ENCODE results near the gene ATF7IP2.
A peak's percentile ranks its signal among the peaks of the same experiment; 100 is the strongest.
"Not testable (repeated sequence)": the region's sequence is repeated elsewhere in the genome, so short reads cannot be mapped to it uniquely, and the experiment has no call there.

Gene ATF7IP2

DNA sequence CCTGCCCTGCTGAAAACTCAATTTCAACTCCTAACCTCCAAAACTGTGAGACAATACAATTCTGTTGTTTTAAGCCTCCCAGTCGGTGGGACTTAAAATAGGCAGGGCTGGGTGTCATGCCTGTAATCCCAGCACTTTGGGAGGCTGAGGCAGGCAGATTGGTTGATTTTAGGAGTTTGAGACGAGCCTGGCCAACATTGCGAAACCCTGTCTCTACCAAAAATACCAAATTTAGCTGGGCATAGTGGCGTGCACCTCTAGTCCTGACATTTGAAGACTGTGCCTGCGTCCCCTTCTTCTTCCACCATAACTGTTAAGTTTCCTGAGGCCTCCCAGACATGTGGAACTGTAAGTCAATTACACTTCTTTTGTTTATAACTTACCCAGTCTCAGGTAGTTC lies 36.0 kb upstream of the ATF7IP2 start:
- DNase-seq (ENCODE audit: low spot score) = no peak
- TF ChIP-seq, protein P1, sequence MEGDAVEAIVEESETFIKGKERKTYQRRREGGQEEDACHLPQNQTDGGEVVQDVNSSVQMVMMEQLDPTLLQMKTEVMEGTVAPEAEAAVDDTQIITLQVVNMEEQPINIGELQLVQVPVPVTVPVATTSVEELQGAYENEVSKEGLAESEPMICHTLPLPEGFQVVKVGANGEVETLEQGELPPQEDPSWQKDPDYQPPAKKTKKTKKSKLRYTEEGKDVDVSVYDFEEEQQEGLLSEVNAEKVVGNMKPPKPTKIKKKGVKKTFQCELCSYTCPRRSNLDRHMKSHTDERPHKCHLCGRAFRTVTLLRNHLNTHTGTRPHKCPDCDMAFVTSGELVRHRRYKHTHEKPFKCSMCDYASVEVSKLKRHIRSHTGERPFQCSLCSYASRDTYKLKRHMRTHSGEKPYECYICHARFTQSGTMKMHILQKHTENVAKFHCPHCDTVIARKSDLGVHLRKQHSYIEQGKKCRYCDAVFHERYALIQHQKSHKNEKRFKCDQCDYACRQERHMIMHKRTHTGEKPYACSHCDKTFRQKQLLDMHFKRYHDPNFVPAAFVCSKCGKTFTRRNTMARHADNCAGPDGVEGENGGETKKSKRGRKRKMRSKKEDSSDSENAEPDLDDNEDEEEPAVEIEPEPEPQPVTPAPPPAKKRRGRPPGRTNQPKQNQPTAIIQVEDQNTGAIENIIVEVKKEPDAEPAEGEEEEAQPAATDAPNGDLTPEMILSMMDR (IDR thresholded peaks at IDR 0.05; ENCODE audit: borderline replicate concordance, control extremely low read depth, extremely low read depth, insufficient read depth, missing control alignments) = no peak
- in situ Hi-C loops (cut with MboI; ENCODE audit: low sequenced_read_pairs, unreplicated experiment) = no loop called here

GRCh38 chr16:10352262-10352661 lies 33.6 kb upstream of the ATF7IP2 start:
- TF ChIP-seq, protein P1 (IDR thresholded peaks at IDR 0.05; ENCODE audit: borderline replicate concordance, control extremely low read depth, extremely low read depth, insufficient read depth, missing control alignments) = no peak
- in situ Hi-C loops (cut with MboI; ENCODE audit: low sequenced_read_pairs, unreplicated experiment) = no loop called here
- DNase-seq (ENCODE audit: low spot score) = no peak

- DNase-seq (ENCODE audit: low spot score) = no peak
- in situ Hi-C loops (cut with MboI; ENCODE audit: low sequenced_read_pairs, unreplicated experiment) = no loop called here
- TF ChIP-seq, protein P1 (IDR thresholded peaks at IDR 0.05; ENCODE audit: borderline replicate concordance, control extremely low read depth, extremely low read depth, insufficient read depth, missing control alignments) = no peak
These were observed 30.3 kb upstream of the ATF7IP2 start for GRCh38 chr16:10355589-10355988.

- DNase-seq (ENCODE audit: low spot score) = no peak
- in situ Hi-C loops (cut with MboI; ENCODE audit: low sequenced_read_pairs, unreplicated experiment) = no loop called here
- TF ChIP-seq, protein P1 (IDR thresholded peaks at IDR 0.05; ENCODE audit: borderline replicate concordance, control extremely low read depth, extremely low read depth, insufficient read depth, missing control alignments) = no peak
These were observed 28.7 kb upstream of the ATF7IP2 start for GRCh38 chr16:10356870-10357842.

DNA sequence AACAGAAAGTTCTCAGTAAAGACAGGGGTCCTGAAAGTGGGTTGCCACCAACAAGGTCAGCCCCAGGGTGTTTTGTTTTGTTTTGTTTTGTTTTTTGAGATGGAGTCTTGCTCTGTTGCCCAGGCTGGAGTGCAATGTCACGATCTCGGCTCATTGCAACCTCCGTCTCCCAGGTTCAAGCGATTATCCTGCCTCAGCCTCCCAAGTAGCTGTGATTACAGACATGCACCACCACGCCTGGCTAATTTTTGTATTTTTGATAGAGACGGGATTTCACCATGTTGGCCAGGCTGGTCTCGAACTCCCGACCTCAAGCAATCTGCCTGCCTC lies 24.1 kb upstream of the ATF7IP2 start:
- DNase-seq (ENCODE audit: low spot score); in situ Hi-C loops (cut with MboI; ENCODE audit: low sequenced_read_pairs, unreplicated experiment): not testable (repeated sequence)

DNA sequence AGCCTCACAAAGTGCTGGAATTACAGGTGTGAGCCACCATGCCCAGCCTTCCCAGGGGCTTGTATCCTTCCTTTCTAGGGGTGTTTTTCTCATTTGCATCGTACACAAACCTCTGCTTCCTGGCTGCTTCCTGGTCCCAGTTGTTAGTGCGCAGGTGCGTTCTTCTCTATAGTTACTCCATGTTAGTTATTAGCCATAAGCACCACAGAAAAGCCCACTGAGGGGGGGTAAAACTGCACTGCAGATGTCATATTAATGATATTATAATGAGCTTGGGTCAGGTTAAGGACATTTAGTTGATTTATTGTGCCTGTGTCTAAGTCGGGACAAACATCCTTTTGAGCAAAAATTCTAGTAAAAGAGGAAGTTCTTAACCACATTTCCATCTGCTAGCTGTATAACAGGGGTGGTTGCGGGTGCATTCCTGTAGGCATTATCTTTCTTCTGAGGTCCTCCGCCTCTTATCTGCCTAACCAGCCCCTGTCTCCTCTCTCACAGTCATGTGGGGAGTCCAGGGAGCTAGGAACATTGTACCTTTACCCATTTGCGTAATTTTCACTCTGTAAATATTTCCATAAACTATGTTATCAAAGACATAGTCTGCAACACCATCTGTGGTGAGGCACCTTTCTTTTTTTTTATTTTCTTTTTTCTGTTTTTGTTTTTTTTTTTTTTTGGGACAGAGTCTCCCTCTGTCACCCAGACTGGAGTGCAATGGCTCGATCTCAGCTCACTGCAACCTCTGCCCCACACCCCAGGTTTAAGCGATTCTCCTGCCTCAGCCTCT lies 23.6 kb upstream of the ATF7IP2 start:
- TF ChIP-seq, protein P1 (IDR thresholded peaks at IDR 0.05; ENCODE audit: borderline replicate concordance, control extremely low read depth, extremely low read depth, insufficient read depth, missing control alignments) = no peak
- in situ Hi-C loops (cut with MboI; ENCODE audit: low sequenced_read_pairs, unreplicated experiment) = no loop called here
- DNase-seq (ENCODE audit: low spot score) = peak; percentile 30

DNA sequence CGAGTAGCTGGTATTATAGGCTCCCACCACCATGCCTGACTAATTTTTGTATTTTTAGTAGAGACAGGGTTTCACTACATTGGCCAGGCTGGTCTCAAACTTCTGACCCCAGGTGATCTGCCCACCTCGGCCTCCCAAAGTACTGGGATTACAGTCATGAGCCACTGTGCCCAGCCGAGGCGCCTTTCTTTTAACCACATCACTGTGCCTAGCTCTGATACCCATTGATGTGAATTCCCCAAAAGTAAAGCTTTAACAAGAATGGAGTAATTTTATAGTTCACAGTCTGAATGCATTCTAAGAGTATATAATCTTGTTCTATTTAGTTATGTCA lies 23.0 kb upstream of the ATF7IP2 start:
- DNase-seq (ENCODE audit: low spot score); in situ Hi-C loops (cut with MboI; ENCODE audit: low sequenced_read_pairs, unreplicated experiment): not testable (repeated sequence)

DNA sequence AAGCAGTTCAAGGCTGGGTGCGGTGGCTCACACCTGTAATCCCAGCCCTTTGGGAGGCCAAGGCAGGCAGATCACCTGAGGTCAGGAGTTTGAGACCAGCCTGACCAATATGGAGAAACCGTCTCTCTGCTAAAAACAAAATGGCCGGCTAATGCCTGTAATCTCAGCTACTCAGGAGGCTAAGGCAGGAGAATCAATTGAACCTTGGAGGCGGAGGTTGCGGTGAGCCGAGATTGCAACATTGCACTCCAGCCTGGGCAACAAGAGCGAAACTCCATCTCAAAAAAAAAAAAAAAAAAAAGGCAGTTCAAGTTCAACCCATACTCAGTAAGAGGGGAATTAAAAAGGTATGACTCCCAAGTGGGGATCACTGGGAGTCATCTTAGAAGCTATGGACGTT lies 19.2 kb upstream of the ATF7IP2 start:
- DNase-seq (ENCODE audit: low spot score); in situ Hi-C loops (cut with MboI; ENCODE audit: low sequenced_read_pairs, unreplicated experiment): not testable (repeated sequence)
